SKM-1 treated with dmso at 0.1 percent for 144 hours (cell line): ENCODE results near the gene AMPD2.
"Not testable (repeated sequence)": the region's sequence is repeated elsewhere in the genome, so short reads cannot be mapped to it uniquely, and the experiment has no call there.

Experiments used
- DNase-seq: peaks from one replicate; lab custom pipeline; 2025; ENCODE audit not compliant: unreplicated experiment; lab: John Stamatoyannopoulos, UW

Gene AMPD2

GRCh38 chr1:109649491-109649914 lies 29.9 kb downstream of the AMPD2 start:
- DNase-seq: no peak

GRCh38 chr1:109650609-109651008 lies 31.0 kb downstream of the AMPD2 start:
- DNase-seq: no peak

- DNase-seq: no peak
Measured at GRCh38 chr1:109652402-109652801, 32.8 kb downstream of the AMPD2 start.

- no peak for DNase-seq
Measured at GRCh38 chr1:109653306-109653705, 33.7 kb downstream of the AMPD2 start.

GRCh38 chr1:109654519-109654918 lies 34.9 kb downstream of the AMPD2 start:
- no peak for DNase-seq

- DNase-seq: peak; percentile 73
Measured at GRCh38 chr1:109655615-109656519, 36.2 kb downstream of the AMPD2 start, which contains the start of gene GSTM4. GSTM4 (plus strand) TSS chr1:109656099; CDS start chr1:109656390, 291 bp downstream.

GRCh38 chr1:109657395-109657794 lies 37.8 kb downstream of the AMPD2 start:
- DNase-seq: no peak

- DNase-seq: no peak
Measured at GRCh38 chr1:109657970-109658369, 38.3 kb downstream of the AMPD2 start.

GRCh38 chr1:109658533-109659042 lies 39.0 kb downstream of the AMPD2 start:
- DNase-seq: no peak

- no peak for DNase-seq
Measured at GRCh38 chr1:109659145-109659544, 39.5 kb downstream of the AMPD2 start.

GRCh38 chr1:109659997-109660690 lies 40.5 kb downstream of the AMPD2 start:
- peak; percentile 63 for DNase-seq

- DNase-seq: peak; percentile 34
Measured at GRCh38 chr1:109660691-109661026, 41.0 kb downstream of the AMPD2 start.

- DNase-seq: no peak
Measured at GRCh38 chr1:109661391-109661790, 41.8 kb downstream of the AMPD2 start.

GRCh38 chr1:109664671-109665070 lies 45.0 kb downstream of the AMPD2 start:
- DNase-seq: no peak

GRCh38 chr1:109667452-109668122 lies 48.0 kb downstream of the AMPD2 start, which contains the start of gene GSTM2:
GSTM2 (plus strand) TSS chr1:109668057; CDS start chr1:109668116, 59 bp downstream.
- no peak for DNase-seq

- DNase-seq: no peak
Measured at GRCh38 chr1:109668123-109668775, 48.6 kb downstream of the AMPD2 start.

- DNase-seq: no peak
Measured at GRCh38 chr1:109669246-109669948, 49.8 kb downstream of the AMPD2 start.

- DNase-seq: not testable (repeated sequence)
Measured at GRCh38 chr1:109669949-109670302, 50.3 kb downstream of the AMPD2 start.

- DNase-seq: no peak
Measured at GRCh38 chr1:109671067-109671466, 51.4 kb downstream of the AMPD2 start.

- DNase-seq: not testable (repeated sequence)
Measured at GRCh38 chr1:109673861-109674260, 54.2 kb downstream of the AMPD2 start.
